ENCODE results near the gene EXOC7.
A peak's percentile ranks its signal among the peaks of the same experiment; 100 is the strongest.

The EXOC7 gene

GRCh38 chr17:76103274-76104139, at the start of gene EXOC7:
EXOC7 (minus strand) TSS chr17:76103787; CDS start chr17:76103692, 95 bp downstream.
- peak; percentile 87 for DNase-seq

- DNase-seq = no peak
Observed at GRCh38 chr17:76153202-76153601, 49.6 kb upstream of the EXOC7 start.

- DNase-seq = no peak
Observed at GRCh38 chr17:76152591-76152990, 49.0 kb upstream of the EXOC7 start.

GRCh38 chr17:76151896-76152454, 48.4 kb upstream of the EXOC7 start:
- DNase-seq = no peak

GRCh38 chr17:76150712-76151622, 47.4 kb upstream of the EXOC7 start:
- no peak for DNase-seq

- DNase-seq = no peak
Observed at GRCh38 chr17:76149214-76149613, 45.6 kb upstream of the EXOC7 start.

GRCh38 chr17:76148015-76148326, 44.4 kb upstream of the EXOC7 start:
- no peak for DNase-seq

GRCh38 chr17:76147211-76148014, 43.8 kb upstream of the EXOC7 start:
- peak; percentile 54 for DNase-seq

- DNase-seq = no peak
Observed at GRCh38 chr17:76146053-76146851, 42.7 kb upstream of the EXOC7 start.

- DNase-seq = no peak
Observed at GRCh38 chr17:76145231-76146052, 41.9 kb upstream of the EXOC7 start.

- no peak for DNase-seq
Observed at GRCh38 chr17:76142585-76143041, 39.0 kb upstream of the EXOC7 start.

- DNase-seq = no peak
Observed at GRCh38 chr17:76142039-76142584, 38.5 kb upstream of the EXOC7 start.

GRCh38 chr17:76141212-76142038, 37.8 kb upstream of the EXOC7 start, which contains the start of gene FOXJ1:
FOXJ1 (minus strand) TSS chr17:76141245; CDS start chr17:76140395, 850 bp downstream.
- peak; percentile 73 for DNase-seq

- no peak for DNase-seq
Observed at GRCh38 chr17:76140661-76141211, 37.1 kb upstream of the EXOC7 start.

GRCh38 chr17:76139801-76140660, 36.4 kb upstream of the EXOC7 start:
- DNase-seq = no peak

- no peak for DNase-seq
Observed at GRCh38 chr17:76138896-76139752, 35.5 kb upstream of the EXOC7 start.

Data from NCI-H1694 treated with DMSO at 0.1 percent for 48 hours (cell line).